ENCODE data around the gene CLEC6A.
"Not testable (repeated sequence)": the region's sequence is repeated elsewhere in the genome, so short reads cannot be mapped to it uniquely, and the experiment has no call there.

CLEC6A gene

GRCh38 chr12:8455727-8456360 lies at the start of gene CLEC6A:
Gene CLEC6A (plus strand): TSS chr12:8455962. CDS start chr12:8456112, 150 bp downstream.
- in situ Hi-C loops (cut with MboI; ENCODE audit: low sequenced_read_pairs), result no loop called here

GRCh38 chr12:8419576-8419975 lies 36.2 kb upstream of the CLEC6A start:
- in situ Hi-C loops (cut with MboI; ENCODE audit: low sequenced_read_pairs), result not testable (repeated sequence)

- in situ Hi-C loops (cut with MboI; ENCODE audit: low sequenced_read_pairs), result no loop called here
Measured at GRCh38 chr12:8420506-8420905, 35.3 kb upstream of the CLEC6A start.

- in situ Hi-C loops (cut with MboI; ENCODE audit: low sequenced_read_pairs), result not testable (repeated sequence)
Measured at GRCh38 chr12:8444536-8445278, 11.1 kb upstream of the CLEC6A start.

GRCh38 chr12:8445731-8446130 lies 10.0 kb upstream of the CLEC6A start:
- in situ Hi-C loops (cut with MboI; ENCODE audit: low sequenced_read_pairs), result no loop called here

GRCh38 chr12:8446642-8447547 lies 8.9 kb upstream of the CLEC6A start:
- in situ Hi-C loops (cut with MboI; ENCODE audit: low sequenced_read_pairs), result no loop called here

GRCh38 chr12:8449355-8449859 lies 6.4 kb upstream of the CLEC6A start:
- in situ Hi-C loops (cut with MboI; ENCODE audit: low sequenced_read_pairs), result no loop called here

- in situ Hi-C loops (cut with MboI; ENCODE audit: low sequenced_read_pairs), result no loop called here
Measured at GRCh38 chr12:8452036-8452435, 3.7 kb upstream of the CLEC6A start.

- in situ Hi-C loops (cut with MboI; ENCODE audit: low sequenced_read_pairs), result no loop called here
Measured at GRCh38 chr12:8453021-8453513, 2.7 kb upstream of the CLEC6A start.

GRCh38 chr12:8453796-8454195 lies 2.0 kb upstream of the CLEC6A start:
- in situ Hi-C loops (cut with MboI; ENCODE audit: low sequenced_read_pairs), result no loop called here

GRCh38 chr12:8455271-8455670 lies 491 bp upstream of the CLEC6A start:
- in situ Hi-C loops (cut with MboI; ENCODE audit: low sequenced_read_pairs), result no loop called here

- in situ Hi-C loops (cut with MboI; ENCODE audit: low sequenced_read_pairs), result no loop called here
Measured at GRCh38 chr12:8461426-8461825, 5.7 kb downstream of the CLEC6A start.

GRCh38 chr12:8465301-8465996 lies 9.7 kb downstream of the CLEC6A start:
- in situ Hi-C loops (cut with MboI; ENCODE audit: low sequenced_read_pairs), result no loop called here

- in situ Hi-C loops (cut with MboI; ENCODE audit: low sequenced_read_pairs), result no loop called here
Measured at GRCh38 chr12:8466241-8466640, 10.5 kb downstream of the CLEC6A start.

- in situ Hi-C loops (cut with MboI; ENCODE audit: low sequenced_read_pairs), result no loop called here
Measured at GRCh38 chr12:8471090-8471489, 15.3 kb downstream of the CLEC6A start.

GRCh38 chr12:8475508-8476203 lies 19.9 kb downstream of the CLEC6A start:
- in situ Hi-C loops (cut with MboI; ENCODE audit: low sequenced_read_pairs), result no loop called here

- in situ Hi-C loops (cut with MboI; ENCODE audit: low sequenced_read_pairs), result no loop called here
Measured at GRCh38 chr12:8482571-8483061, 26.9 kb downstream of the CLEC6A start.

- in situ Hi-C loops (cut with MboI; ENCODE audit: low sequenced_read_pairs), result no loop called here
Measured at GRCh38 chr12:8483079-8483478, 27.3 kb downstream of the CLEC6A start.

- in situ Hi-C loops (cut with MboI; ENCODE audit: low sequenced_read_pairs), result no loop called here
Measured at GRCh38 chr12:8491646-8492530, 36.1 kb downstream of the CLEC6A start.

Measured in HL-60/S4 treated with retinoic acid at 250 ng/mL for 4 days and 3 days (cell line).